ENCODE results near the gene MSH2. TPM values are rescaled to one million over a fixed set of nuclear protein-coding genes. Genes with fewer than 3 reads are reported as not detected.
"Not testable (repeated sequence)": the region's sequence is repeated elsewhere in the genome, so short reads cannot be mapped to it uniquely, and the experiment has no call there.

The MSH2 gene
- total RNA-seq, 1 experiment from 2014 or later: 139 TPM

GRCh38 chr2:47420214-47420613, 17.3 kb downstream of the MSH2 start:
- Histone ChIP-seq H3K79me1 (ENCODE audit: insufficient read depth, low read depth, low read length, poor library complexity, severe bottlenecking) (peaks cover 5% of the 10 kb centered on the region), H2BK12ac (ENCODE audit: insufficient read length, low read depth, low read length) (no peak overlapping the region), H3T11ph (ENCODE audit: low read length) (no peak overlapping the region), H3K23ac (ENCODE audit: insufficient read length, low read depth, low read length) (no peak overlapping the region), H3K9ac (ENCODE audit: extremely low read depth, insufficient read length, low read length) (no peak overlapping the region), H2BK120ac (ENCODE audit: low read depth, low read length, poor library complexity, severe bottlenecking) (no peak overlapping the region), H2BK15ac (ENCODE audit: low read depth, low read length) (no peak overlapping the region), H3K79me2 (ENCODE audit: insufficient read depth, low read length) (no peaks in the 10 kb centered on the region), H4K8ac (replicated peaks; ENCODE audit: insufficient read length, low read depth, low read length) (no peak overlapping the region), H3K56ac (ENCODE audit: insufficient read length, low read depth, low read length) (no peak overlapping the region), H3K18ac (ENCODE audit: insufficient read length, low read depth, low read length) (no peak overlapping the region), H3K4me1 (ENCODE audit: insufficient read depth, low read length) (no peaks in the 10 kb centered on the region), H3K14ac (ENCODE audit: insufficient read depth, low read length) (no peak overlapping the region), H3K4ac (ENCODE audit: low read depth, low read length) (no peak overlapping the region), H3K27ac (ENCODE audit: insufficient read length, low read depth, low read length) (no peak overlapping the region), H3K23me2 (ENCODE audit: insufficient read length, low read depth, low read length, poor library complexity, severe bottlenecking) (no peaks in the 10 kb centered on the region), H2AFZ (ENCODE audit: low read length) (no peak overlapping the region), H2BK5ac (ENCODE audit: insufficient read length, low read length) (no peak overlapping the region), H4K20me1 (ENCODE audit: control insufficient read depth, insufficient read depth, insufficient read length) (no peaks in the 10 kb centered on the region), H2BK20ac (ENCODE audit: low read depth, low read length, poor library complexity, severe bottlenecking) (no peak overlapping the region), H4K91ac (ENCODE audit: insufficient read length, low read depth, low read length) (no peak overlapping the region), H2AK5ac (ENCODE audit: insufficient read length, low read length) (no peak overlapping the region), H4K5ac (ENCODE audit: insufficient read length, low read depth, low read length) (no peak overlapping the region), H3K9me3 (ENCODE audit: control insufficient read depth, low read depth, low read length) (no peaks in the 10 kb centered on the region), H3K27me3 (ENCODE audit: insufficient read depth, low read length) (no peaks in the 10 kb centered on the region), H3K4me2 (ENCODE audit: insufficient read depth, insufficient read length, low read length) (no peak overlapping the region)
- H3K4me1 Mint-ChIP-seq: no peaks in the 10 kb centered on the region
- no peak for DNase-seq
- H3K4me3 Mint-ChIP-seq: no peak overlapping the region
- TF ChIP-seq CTCF (conservative IDR thresholded peaks at IDR 0.05): no peak
- H3K9me3 Mint-ChIP-seq: no peaks in the 10 kb centered on the region; a peak in 1 of 5 replicates
- no peaks in the 10 kb centered on the region for H3K27me3 Mint-ChIP-seq (ENCODE audit: low read depth)
- peaks cover 62 to 81% (median 78%) of the 10 kb centered on the region in 3 experiments for H3K36me3 Mint-ChIP-seq (ENCODE audit: insufficient read depth in 1 of 3, low read depth in 3 of 3)
- WGBS (ENCODE audit: extremely low coverage, insufficient read length, low lambda C conversion rate): no CpG with 5 or more reads among the region's 2 CpGs
- H3K27ac Mint-ChIP-seq: peak overlapping the region in 1 of 3 experiments; percentile 4; a peak in 1 of 7 replicates

GRCh38 chr2:47420683-47421082, 17.7 kb downstream of the MSH2 start:
- H2BK12ac ChIP-seq (ENCODE audit: insufficient read length, low read depth, low read length); H2BK5ac ChIP-seq (ENCODE audit: insufficient read length, low read length); H2BK120ac ChIP-seq (ENCODE audit: low read depth, low read length, poor library complexity, severe bottlenecking); DNase-seq; H3K14ac ChIP-seq (ENCODE audit: insufficient read depth, low read length); H4K20me1 ChIP-seq (ENCODE audit: control insufficient read depth, insufficient read depth, insufficient read length); H3K4me2 ChIP-seq (ENCODE audit: insufficient read depth, insufficient read length, low read length); H3K4ac ChIP-seq (ENCODE audit: low read depth, low read length); H3K27me3 Mint-ChIP-seq (ENCODE audit: low read depth); H3K4me1 ChIP-seq (ENCODE audit: insufficient read depth, low read length); H3T11ph ChIP-seq (ENCODE audit: low read length); H3K23ac ChIP-seq (ENCODE audit: insufficient read length, low read depth, low read length); H3K23me2 ChIP-seq (ENCODE audit: insufficient read length, low read depth, low read length, poor library complexity, severe bottlenecking); H3K27me3 ChIP-seq (ENCODE audit: insufficient read depth, low read length); H4K5ac ChIP-seq (ENCODE audit: insufficient read length, low read depth, low read length); H3K56ac ChIP-seq (ENCODE audit: insufficient read length, low read depth, low read length); H3K4me1 Mint-ChIP-seq; H3K4me3 Mint-ChIP-seq; H2AK5ac ChIP-seq (ENCODE audit: insufficient read length, low read length); H4K91ac ChIP-seq (ENCODE audit: insufficient read length, low read depth, low read length); H3K9me3 ChIP-seq (ENCODE audit: control insufficient read depth, low read depth, low read length); H2BK20ac ChIP-seq (ENCODE audit: low read depth, low read length, poor library complexity, severe bottlenecking); H3K79me1 ChIP-seq (ENCODE audit: insufficient read depth, low read depth, low read length, poor library complexity, severe bottlenecking); H3K9ac ChIP-seq (ENCODE audit: extremely low read depth, insufficient read length, low read length); H2AFZ ChIP-seq (ENCODE audit: low read length); H2BK15ac ChIP-seq (ENCODE audit: low read depth, low read length); H3K9me3 Mint-ChIP-seq; H3K27ac ChIP-seq (ENCODE audit: insufficient read length, low read depth, low read length); H3K79me2 ChIP-seq (ENCODE audit: insufficient read depth, low read length); H3K18ac ChIP-seq (ENCODE audit: insufficient read length, low read depth, low read length); H4K8ac ChIP-seq (replicated peaks; ENCODE audit: insufficient read length, low read depth, low read length): not testable (repeated sequence)
- H3K27ac Mint-ChIP-seq: peak overlapping the region in 1 of 3 experiments; percentile 4; a peak in 1 of 7 replicates
- peaks cover 63 to 82% (median 79%) of the 10 kb centered on the region in 3 experiments for H3K36me3 Mint-ChIP-seq (ENCODE audit: insufficient read depth in 1 of 3, low read depth in 3 of 3)
- WGBS (ENCODE audit: extremely low coverage, insufficient read length, low lambda C conversion rate): no CpG with 5 or more reads among the region's 10 CpGs
